Endothelial cell of umbilical vein (primary cell): ENCODE results near the gene DCTN4.

Experiments used
- CTCF ChIP-seq, 2 donors: IDR thresholded peaks; 1 replicate in 1 of 2; 2 replicates in 1 of 2; pipeline ENCODE4 v1.5.1; 2011; ENCODE audit warnings: low read length in 2 of 2, mild to moderate bottlenecking in 2 of 2, moderate library complexity in 2 of 2, control low read depth in 1 of 2, inconsistent platforms in 1 of 2, low read depth in 1 of 2; ENCODE audit not compliant: insufficient read depth in 1 of 2; ENCODE audit errors: extremely low read depth in 1 of 2
- EZH2 ChIP-seq: IDR thresholded peaks from 2 replicates; pipeline ENCODE4 v1.6.1; 2012; ENCODE audit warnings: borderline replicate concordance, low read depth, mild to moderate bottlenecking, moderate library complexity, low read length, inconsistent platforms; ENCODE audit not compliant: severe bottlenecking
- GATA2 ChIP-seq: IDR thresholded peaks from 2 replicates; pipeline ENCODE4 v1.7.0; 2011; ENCODE audit warnings: low read depth, mild to moderate bottlenecking, moderate library complexity, mixed read lengths, low read length; ENCODE audit not compliant: insufficient read length, insufficient read depth
- POLR2A ChIP-seq: IDR thresholded peaks from 2 replicates; pipeline ENCODE4 v1.6.1; 2012; ENCODE audit warnings: low read depth, mild to moderate bottlenecking, control low read depth, low read length
- POLR2AphosphoS5 ChIP-seq: IDR thresholded peaks from 2 replicates; pipeline ENCODE4 v1.6.1; 2012; ENCODE audit warnings: low read depth, mild to moderate bottlenecking, control low read depth, low read length, moderate library complexity; ENCODE audit not compliant: insufficient read depth

GRCh38 chr5:150665044-150665443 lies 93.8 kb downstream of the DCTN4 start:
- TF ChIP-seq CTCF (IDR thresholded peaks at IDR 0.05; ENCODE audit: extremely low read depth in 1 of 2, insufficient read depth in 1 of 2, low read depth in 1 of 2, low read length in 2 of 2) (no peak), EZH2 (no peak), POLR2AphosphoS5 (no peak), GATA2 (no peak), POLR2A (no peak)
